ENCODE results near the gene BICC1.

Gene BICC1

GRCh38 chr10:58827381-58827780 lies 314.7 kb downstream of the BICC1 start:
- no peaks in the 10 kb centered on the region for H3K27me3 ChIP-seq (ENCODE audit: low read depth)
- peaks cover 14% of the 10 kb centered on the region for H3K4me1 ChIP-seq
- DNase-seq (ENCODE audit: low spot score in 2 of 2), result no peak
- H3K9me3 ChIP-seq, result no peaks in the 10 kb centered on the region
- in situ Hi-C loops (cut with MboI; ENCODE audit: low sequenced_read_pairs), result no loop called here
- no peaks in the 10 kb centered on the region for H3K36me3 ChIP-seq (replicated peaks)
- H3K4me3 ChIP-seq, result no peak overlapping the region

GRCh38 chr10:58829839-58830238 lies 317.2 kb downstream of the BICC1 start:
- no peaks in the 10 kb centered on the region for H3K27me3 ChIP-seq (ENCODE audit: low read depth)
- H3K4me3 ChIP-seq, result no peak overlapping the region
- H3K4me1 ChIP-seq, result peaks cover 14% of the 10 kb centered on the region
- H3K36me3 ChIP-seq (replicated peaks), result no peaks in the 10 kb centered on the region
- in situ Hi-C loops (cut with MboI; ENCODE audit: low sequenced_read_pairs), result no loop called here
- H3K9me3 ChIP-seq, result no peaks in the 10 kb centered on the region
- no peak for DNase-seq (ENCODE audit: low spot score in 2 of 2)

GRCh38 chr10:58830697-58831096 lies 318.0 kb downstream of the BICC1 start:
- Histone ChIP-seq H3K4me3 (no peak overlapping the region), H3K4me1 (peaks cover 14% of the 10 kb centered on the region), H3K27me3 (ENCODE audit: low read depth) (no peaks in the 10 kb centered on the region), H3K36me3 (replicated peaks) (no peaks in the 10 kb centered on the region), H3K9me3 (no peaks in the 10 kb centered on the region)
- in situ Hi-C loops (cut with MboI; ENCODE audit: low sequenced_read_pairs), result no loop called here
- peak in 1 of 2 experiments; percentile 19 for DNase-seq (ENCODE audit: low spot score in 2 of 2)

GRCh38 chr10:58833771-58834561 lies 321.3 kb downstream of the BICC1 start:
- peaks cover 14% of the 10 kb centered on the region for H3K4me1 ChIP-seq
- H3K27me3 ChIP-seq (ENCODE audit: low read depth), result no peaks in the 10 kb centered on the region
- in situ Hi-C loops (cut with MboI; ENCODE audit: low sequenced_read_pairs), result no loop called here
- H3K9me3 ChIP-seq, result no peaks in the 10 kb centered on the region
- H3K4me3 ChIP-seq, result no peak overlapping the region
- no peaks in the 10 kb centered on the region for H3K36me3 ChIP-seq (replicated peaks)
- no peak for DNase-seq (ENCODE audit: low spot score in 2 of 2)

- DNase-seq (ENCODE audit: low spot score in 2 of 2), result no peak
- in situ Hi-C loops (cut with MboI; ENCODE audit: low sequenced_read_pairs), result no loop called here
- Histone ChIP-seq H3K36me3 (replicated peaks) (no peaks in the 10 kb centered on the region), H3K4me1 (peaks cover 5% of the 10 kb centered on the region; the same call in 1 of the 2 replicates), H3K9me3 (no peaks in the 10 kb centered on the region), H3K4me3 (no peak overlapping the region), H3K27me3 (ENCODE audit: low read depth) (no peaks in the 10 kb centered on the region)
Measured at GRCh38 chr10:58836176-58836700, 323.6 kb downstream of the BICC1 start.

- Histone ChIP-seq H3K36me3 (replicated peaks) (no peaks in the 10 kb centered on the region), H3K27me3 (ENCODE audit: low read depth) (no peaks in the 10 kb centered on the region), H3K9me3 (no peaks in the 10 kb centered on the region), H3K4me3 (no peak overlapping the region), H3K4me1 (peaks cover under 1% of the 10 kb centered on the region; the same call in 1 of the 2 replicates)
- DNase-seq (ENCODE audit: low spot score in 2 of 2), result no peak
- in situ Hi-C loops (cut with MboI; ENCODE audit: low sequenced_read_pairs), result no loop called here
Measured at GRCh38 chr10:58836991-58837575, 324.4 kb downstream of the BICC1 start.

- DNase-seq (ENCODE audit: low spot score in 2 of 2), result no peak
- H3K4me3 ChIP-seq, result no peak overlapping the region
- in situ Hi-C loops (cut with MboI; ENCODE audit: low sequenced_read_pairs), result no loop called here
- H3K4me1 ChIP-seq, result no peaks in the 10 kb centered on the region; the same call in 1 of the 2 replicates
- H3K36me3 ChIP-seq (replicated peaks), result no peaks in the 10 kb centered on the region
- no peaks in the 10 kb centered on the region for H3K9me3 ChIP-seq
- H3K27me3 ChIP-seq (ENCODE audit: low read depth), result no peaks in the 10 kb centered on the region; the same call in 1 of the 2 replicates
Measured at GRCh38 chr10:58837826-58838225, 325.2 kb downstream of the BICC1 start.

- no peaks in the 10 kb centered on the region for H3K9me3 ChIP-seq
- H3K27me3 ChIP-seq (ENCODE audit: low read depth), result no peaks in the 10 kb centered on the region; the same call in 1 of the 2 replicates
- no peak for DNase-seq (ENCODE audit: low spot score in 2 of 2)
- no peak overlapping the region for H3K4me3 ChIP-seq
- no peaks in the 10 kb centered on the region for H3K4me1 ChIP-seq
- no peaks in the 10 kb centered on the region for H3K36me3 ChIP-seq (replicated peaks)
- in situ Hi-C loops (cut with MboI; ENCODE audit: low sequenced_read_pairs), result no loop called here
Measured at GRCh38 chr10:58838561-58839208, 326.0 kb downstream of the BICC1 start.

GRCh38 chr10:58839771-58840170 lies 327.1 kb downstream of the BICC1 start:
- in situ Hi-C loops (cut with MboI; ENCODE audit: low sequenced_read_pairs), result no loop called here
- no peaks in the 10 kb centered on the region for H3K36me3 ChIP-seq (replicated peaks)
- DNase-seq (ENCODE audit: low spot score in 2 of 2), result no peak
- no peaks in the 10 kb centered on the region; the same call in 1 of the 2 replicates for H3K27me3 ChIP-seq (ENCODE audit: low read depth)
- H3K4me1 ChIP-seq, result no peaks in the 10 kb centered on the region
- H3K9me3 ChIP-seq, result no peaks in the 10 kb centered on the region
- no peak overlapping the region for H3K4me3 ChIP-seq

GRCh38 chr10:58840840-58841435 lies 328.3 kb downstream of the BICC1 start:
- DNase-seq (ENCODE audit: low spot score in 2 of 2), result no peak
- Histone ChIP-seq H3K27me3 (ENCODE audit: low read depth) (no peaks in the 10 kb centered on the region; the same call in 1 of the 2 replicates), H3K9me3 (no peaks in the 10 kb centered on the region), H3K36me3 (replicated peaks) (no peaks in the 10 kb centered on the region), H3K4me1 (no peaks in the 10 kb centered on the region), H3K4me3 (no peak overlapping the region)
- in situ Hi-C loops (cut with MboI; ENCODE audit: low sequenced_read_pairs), result no loop called here

- Histone ChIP-seq H3K27me3 (ENCODE audit: low read depth) (no peaks in the 10 kb centered on the region; the same call in 1 of the 2 replicates), H3K4me3 (no peak overlapping the region), H3K36me3 (replicated peaks) (no peaks in the 10 kb centered on the region), H3K9me3 (no peaks in the 10 kb centered on the region), H3K4me1 (no peaks in the 10 kb centered on the region)
- in situ Hi-C loops (cut with MboI; ENCODE audit: low sequenced_read_pairs), result no loop called here
- no peak for DNase-seq (ENCODE audit: low spot score in 2 of 2)
Measured at GRCh38 chr10:58842860-58843376, 330.2 kb downstream of the BICC1 start.

GRCh38 chr10:58843760-58844159 lies 331.1 kb downstream of the BICC1 start:
- H3K27me3 ChIP-seq (ENCODE audit: low read depth), result no peaks in the 10 kb centered on the region; the same call in 1 of the 2 replicates
- no peaks in the 10 kb centered on the region for H3K4me1 ChIP-seq
- no peaks in the 10 kb centered on the region for H3K36me3 ChIP-seq (replicated peaks)
- DNase-seq (ENCODE audit: low spot score in 2 of 2), result no peak
- H3K9me3 ChIP-seq, result no peaks in the 10 kb centered on the region
- in situ Hi-C loops (cut with MboI; ENCODE audit: low sequenced_read_pairs), result no loop called here
- H3K4me3 ChIP-seq, result no peak overlapping the region

- in situ Hi-C loops (cut with MboI; ENCODE audit: low sequenced_read_pairs), result no loop called here
Measured at GRCh38 chr10:58844680-58845079, 332.0 kb downstream of the BICC1 start.

More at GRCh38 chr10:58844680-58845079, 332.0 kb downstream of the BICC1 start:
- H3K4me1 ChIP-seq, result no peaks in the 10 kb centered on the region
- no peak for DNase-seq (ENCODE audit: low spot score in 2 of 2)
- no peak overlapping the region for H3K4me3 ChIP-seq
- H3K36me3 ChIP-seq (replicated peaks), result no peaks in the 10 kb centered on the region
- no peaks in the 10 kb centered on the region; the same call in 1 of the 2 replicates for H3K27me3 ChIP-seq (ENCODE audit: low read depth)
- no peaks in the 10 kb centered on the region for H3K9me3 ChIP-seq

Measured in HAP-1 (cell line).